Measurements from ENCODE around the gene CHRNB2.

DNA sequence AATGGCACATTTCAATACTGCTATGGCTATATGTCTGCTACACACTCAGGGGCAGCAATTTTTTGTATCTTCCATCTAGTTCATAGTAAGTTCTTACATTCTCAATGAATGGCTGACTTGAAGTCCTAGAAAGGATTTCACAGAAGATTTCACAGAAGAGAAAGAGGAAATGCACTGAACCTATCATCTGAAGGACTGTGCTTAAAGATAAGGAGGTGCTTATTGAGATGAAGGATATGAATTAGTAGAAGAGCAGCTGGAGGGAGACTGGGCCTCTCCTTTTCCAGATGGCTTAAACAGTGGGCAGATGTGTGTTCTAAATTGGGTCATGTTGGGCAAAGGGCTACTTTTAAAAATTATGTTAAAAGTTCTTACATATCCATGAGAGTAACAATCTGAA, 25.8 kb downstream of the CHRNB2 start:
- TF ChIP-seq, protein P1, sequence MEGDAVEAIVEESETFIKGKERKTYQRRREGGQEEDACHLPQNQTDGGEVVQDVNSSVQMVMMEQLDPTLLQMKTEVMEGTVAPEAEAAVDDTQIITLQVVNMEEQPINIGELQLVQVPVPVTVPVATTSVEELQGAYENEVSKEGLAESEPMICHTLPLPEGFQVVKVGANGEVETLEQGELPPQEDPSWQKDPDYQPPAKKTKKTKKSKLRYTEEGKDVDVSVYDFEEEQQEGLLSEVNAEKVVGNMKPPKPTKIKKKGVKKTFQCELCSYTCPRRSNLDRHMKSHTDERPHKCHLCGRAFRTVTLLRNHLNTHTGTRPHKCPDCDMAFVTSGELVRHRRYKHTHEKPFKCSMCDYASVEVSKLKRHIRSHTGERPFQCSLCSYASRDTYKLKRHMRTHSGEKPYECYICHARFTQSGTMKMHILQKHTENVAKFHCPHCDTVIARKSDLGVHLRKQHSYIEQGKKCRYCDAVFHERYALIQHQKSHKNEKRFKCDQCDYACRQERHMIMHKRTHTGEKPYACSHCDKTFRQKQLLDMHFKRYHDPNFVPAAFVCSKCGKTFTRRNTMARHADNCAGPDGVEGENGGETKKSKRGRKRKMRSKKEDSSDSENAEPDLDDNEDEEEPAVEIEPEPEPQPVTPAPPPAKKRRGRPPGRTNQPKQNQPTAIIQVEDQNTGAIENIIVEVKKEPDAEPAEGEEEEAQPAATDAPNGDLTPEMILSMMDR (IDR thresholded peaks at IDR 0.05), result no peak
- no peak for TF ChIP-seq EP300 (IDR thresholded peaks at IDR 0.05; ENCODE audit: low read depth)
